ENCODE results near the gene NHEJ1.

NHEJ1 gene

GRCh38 chr2:219026946-219027345 is 133.7 kb downstream of the NHEJ1 start:
- no peak for DNase-seq
- no peaks in the 10 kb centered on the region for H3K9me3 ChIP-seq (ENCODE audit: control extremely low read depth in 1 of 5, control insufficient read depth in 4 of 5, insufficient read depth in 2 of 5, low read depth in 1 of 5, low read length in 4 of 5)
- ChIA-PET CTCF (interaction anchor here (0.8 to 10.8 kb wide), 14 partner anchors 9 to 151 kb away, joined by 3 to 162 read pairs (median 4); partner anchors contain the start of gene NHEJ1), POLR2A (interaction anchor here (0.6 kb wide), 1 partner anchor 14 kb away, joined by 3 read pairs; no protein-coding TSS in a partner anchor)
- H3K27me3 ChIP-seq (replicated peaks in 2 of 5; ENCODE audit: control insufficient read depth in 4 of 5, insufficient read depth in 5 of 5, low read length in 4 of 5) = peaks cover 0 to 8% (median 0%) of the 10 kb centered on the region in 5 experiments
- H3K36me3 ChIP-seq (ENCODE audit: control insufficient read depth in 4 of 4, insufficient read depth in 4 of 4, low read length in 3 of 4) = no peaks in the 10 kb centered on the region
- 80% methylated on average over 7 of the region's 7 CpGs for WGBS (ENCODE audit: insufficient coverage)
- peaks cover 0 to 2% (median 0%) of the 10 kb centered on the region in 4 experiments for H3K4me1 ChIP-seq (ENCODE audit: control extremely low read depth in 1 of 4, control insufficient read depth in 4 of 4, insufficient read depth in 4 of 4, low read length in 3 of 4)
- no peak overlapping the region for H3K4me3 ChIP-seq (ENCODE audit: control insufficient read depth in 1 of 7, extremely low read depth in 1 of 7, insufficient read depth in 4 of 7, low read depth in 2 of 7, low read length in 6 of 7)
- no peak overlapping the region for H3K27ac ChIP-seq (ENCODE audit: insufficient read depth in 1 of 2, low read depth in 1 of 2, low read length in 2 of 2, poor library complexity in 1 of 2, severe bottlenecking in 2 of 2)

- 97% methylated on average over 12 of the region's 18 CpGs for WGBS (ENCODE audit: insufficient coverage)
- H3K27ac ChIP-seq (ENCODE audit: insufficient read depth in 1 of 2, low read depth in 1 of 2, low read length in 2 of 2, poor library complexity in 1 of 2, severe bottlenecking in 2 of 2) = no peak overlapping the region
- no peaks in the 10 kb centered on the region for H3K4me1 ChIP-seq (ENCODE audit: control extremely low read depth in 1 of 4, control insufficient read depth in 4 of 4, insufficient read depth in 4 of 4, low read length in 3 of 4)
- DNase-seq = no peak
- no peaks in the 10 kb centered on the region for H3K36me3 ChIP-seq (ENCODE audit: control insufficient read depth in 4 of 4, insufficient read depth in 4 of 4, low read length in 3 of 4)
- H3K4me3 ChIP-seq (ENCODE audit: control insufficient read depth in 1 of 7, extremely low read depth in 1 of 7, insufficient read depth in 4 of 7, low read depth in 2 of 7, low read length in 6 of 7) = no peak overlapping the region
- ChIA-PET POLR2A (interaction anchor here (0.6 to 1.2 kb wide), 2 partner anchors 15 to 21 kb away, joined by 3 read pairs; no protein-coding TSS in a partner anchor), CTCF (interaction anchor here (1.2 to 10.8 kb wide), 7 partner anchors 10 to 253 kb away, joined by 3 to 162 read pairs (median 5); partner anchors contain the start of genes DNAJB2 and NHEJ1)
- no peaks in the 10 kb centered on the region for H3K9me3 ChIP-seq (ENCODE audit: control extremely low read depth in 1 of 5, control insufficient read depth in 4 of 5, insufficient read depth in 2 of 5, low read depth in 1 of 5, low read length in 4 of 5)
- H3K27me3 ChIP-seq (replicated peaks in 2 of 5; ENCODE audit: control insufficient read depth in 4 of 5, insufficient read depth in 5 of 5, low read length in 4 of 5) = peaks cover 0 to 11% (median 0%) of the 10 kb centered on the region in 5 experiments
Measured at GRCh38 chr2:219025637-219026585, 134.7 kb downstream of the NHEJ1 start.

Measured in common myeloid progenitor, CD34-positive (primary cell).